K562 (cell line): ENCODE measurements around the gene GNAT2. TPM values are rescaled to one million over a fixed set of nuclear protein-coding genes. Genes with fewer than 3 reads are reported as not detected.
A peak's percentile ranks its signal among the peaks of the same experiment; 100 is the strongest.

Experiments used
- BCOR ChIP-seq: fragments of 450-650 bp; IDR thresholded peaks from 2 replicates; pipeline ENCODE4 v1.6.1; 2016
- CHD2 ChIP-seq: IDR thresholded peaks from 2 replicates; pipeline ENCODE4 v1.6.1; 2011; ENCODE audit warnings: low read depth, low read length
- DNMT1 ChIP-seq: fragments of 450-650 bp; IDR thresholded peaks from 2 replicates; pipeline ENCODE4 v1.6.1; 2016; ENCODE audit warnings: antibody characterized with exemption, mild to moderate bottlenecking
- ETS1 ChIP-seq: conservative IDR thresholded peaks from 2 replicates; pipeline ENCODE4 v1.6.1; 2011; ENCODE audit warnings: low read depth, mild to moderate bottlenecking, low read length; ENCODE audit not compliant: control insufficient read depth
- ETS2 ChIP-seq: IDR thresholded peaks from 2 replicates; pipeline ENCODE4 v1.6.1; 2016; ENCODE audit warnings: borderline replicate concordance, missing genetic modification characterization, mild to moderate bottlenecking, moderate library complexity, missing compliant biosample characterization; ENCODE audit not compliant: poor library complexity, severe bottlenecking
- FOSL1 ChIP-seq: fragments of 200-800 bp; sonication (Bioruptor generic); conservative IDR thresholded peaks from 2 replicates; pipeline ENCODE4 v1.6.1; 2016; ENCODE audit warnings: missing genetic modification characterization, missing compliant biosample characterization
- GATA2 ChIP-seq: sonication (generic); formaldehyde crosslinking; IDR thresholded peaks from 2 replicates; pipeline ENCODE4 v1.4.0; 2020; ENCODE audit warnings: mild to moderate bottlenecking, missing genetic modification reagents
- HIVEP1 ChIP-seq: fragments of 250-450 bp; sonication (Bioruptor Pico); IDR thresholded peaks from 2 replicates; pipeline ENCODE4 v1.4.0; 2020; ENCODE audit warnings: mild to moderate bottlenecking
- MLLT1 ChIP-seq, 2 experiments: fragments of 450-650 bp; IDR thresholded peaks; 2 replicates each; pipeline ENCODE4 v1.6.1; 2016
- MNT ChIP-seq, 2 experiments: fragments of 450-650 bp; conservative IDR thresholded peaks; 2 replicates each; pipeline ENCODE4 v1.6.1; 2017; ENCODE audit warnings: mild to moderate bottlenecking in 2 of 2, moderate library complexity in 2 of 2
- MYBL2 ChIP-seq, 2 experiments: fragments of 450-650 bp in 1 of 2; sonication (generic) in 1 of 2; formaldehyde crosslinking in 1 of 2; IDR thresholded peaks; 2 replicates each; pipeline versions ENCODE4 v1.6.1 to v1.8.1; 2017 to 2022; ENCODE audit warnings: borderline replicate concordance in 1 of 2, inconsistent platforms in 1 of 2, low read depth in 1 of 2, mild to moderate bottlenecking in 1 of 2, missing genetic modification reagents in 1 of 2, moderate library complexity in 1 of 2
- NFATC3 ChIP-seq: fragments of 450-650 bp; IDR thresholded peaks from 2 replicates; pipeline ENCODE4 v1.6.1; 2017; ENCODE audit warnings: mild to moderate bottlenecking
- NR3C1 ChIP-seq: sonication (generic); formaldehyde crosslinking; IDR thresholded peaks from 2 replicates; pipeline ENCODE4 v1.8.1; 2022; ENCODE audit warnings: missing genetic modification reagents
- PRMT5 ChIP-seq: sonication (generic); formaldehyde crosslinking; IDR thresholded peaks from 2 replicates; pipeline ENCODE4 v1.5.0; 2020; ENCODE audit warnings: missing genetic modification reagents
- PURB ChIP-seq: sonication (generic); formaldehyde crosslinking; IDR thresholded peaks from 2 replicates; pipeline ENCODE4 v1.9.0; 2021; ENCODE audit warnings: low read depth, mild to moderate bottlenecking, missing genetic modification reagents
- PYGO2 ChIP-seq: fragments of 450-650 bp; IDR thresholded peaks from 2 replicates; pipeline ENCODE4 v1.6.1; 2016; ENCODE audit warnings: mild to moderate bottlenecking, missing genetic modification characterization, moderate library complexity, missing compliant biosample characterization
- SMARCB1 ChIP-seq: IDR thresholded peaks from 2 replicates; pipeline ENCODE4 v1.6.1; 2011; ENCODE audit warnings: improper control_type of control experiment, low read depth; ENCODE audit not compliant: insufficient read length
- TBL1XR1 ChIP-seq, 2 experiments: IDR thresholded peaks; 2 replicates each; pipeline ENCODE4 v1.6.1; 2012; ENCODE audit warnings: improper control_type of control experiment in 2 of 2, low read length in 2 of 2, mild to moderate bottlenecking in 1 of 2
- YBX1 ChIP-seq: fragments of 450-650 bp; IDR thresholded peaks from 2 replicates; pipeline ENCODE4 v1.7.1; 2016; ENCODE audit warnings: mild to moderate bottlenecking
- ZNF311 ChIP-seq: fragments of 250-450 bp; sonication (Bioruptor Pico); IDR thresholded peaks from 2 replicates; pipeline ENCODE4 v1.4.0; 2020; ENCODE audit warnings: mild to moderate bottlenecking, moderate library complexity
- ZNF655 ChIP-seq: fragments of 250-450 bp; sonication (Bioruptor Pico); IDR thresholded peaks from 2 replicates; pipeline ENCODE4 v1.5.0; 2021
- polyA plus RNA-seq, 8 experiments: library from polyadenylated mRNA; depleted of rRNA in 4 of 8; stranded (reverse) in 5 of 8; unstranded in 3 of 8; fragments of >200 nt; fragmentation: Nextera tagmentation in 2 of 8; fragmentation: Illumina TruSeq in 1 of 8; extraction: Ambion mirVana in 2 of 8; extraction: Trizol in 1 of 8; gene quantifications; 2 replicates each; pipeline versions ENCODE4 v1.2.1 to v1.2.3, GENCODE V29; 2011 to 2014; ENCODE audit warnings: inconsistent platforms in 1 of 8, missing spikeins in 1 of 8
- total RNA-seq, 7 experiments: library from RNA; depleted of rRNA in 6 of 7; stranded (reverse); fragments of >200 nt in 6 of 7; fragmentation: Illumina TruSeq in 2 of 7; extraction: Trizol in 2 of 7; gene quantifications; 2 replicates each; pipeline versions ENCODE4 v1.2.1 to v1.2.3, GENCODE V29; 2011 to 2021; ENCODE audit warnings: low replicate concordance in 1 of 7

Gene GNAT2
- total and polyA plus RNA-seq, 9 of the 15 experiments (the other 6 are each of a cell fraction or from before 2014, with no cell fraction given), result 0.06 to 0.52 (median 0.24) TPM; not detected in 1

GRCh38 chr1:109619576-109620400 is at the start of gene GNAT2, which contains the start of gene AMPD2 (continued):
- TF ChIP-seq ETS1 (peak; percentile 59; the same call in 1 of the 2 replicates), MYBL2 (IDR thresholded peaks at IDR 0.05; ENCODE audit: low read depth) (no peak), MYBL2 (CRISPR knock-in tag; IDR thresholded peaks at IDR 0.05; ENCODE audit: borderline replicate concordance) (no peak), SMARCB1 (no peak), DNMT1 (no peak), ZNF655 (CRISPR knock-in tag) (no peak), ETS2 (tag) (no peak), FOSL1 (tag) (peak; percentile 56; the same call in 1 of the 2 replicates), YBX1 (no peak), GATA2 (CRISPR knock-in tag) (no peak), HIVEP1 (no peak), NFATC3 (no peak), PRMT5 (0 out of 2 replicates have a peak, but pooled peaks have one; percentile 11), CHD2 (peak; percentile 50; the same call in 1 of the 2 replicates), ZNF311 (CRISPR knock-in tag) (no peak), NR3C1 (no peak), MNT (conservative IDR thresholded peaks at IDR 0.05) (peak; percentile 99 to 100), PYGO2 (tag) (no peak), MLLT1 (IDR thresholded peaks at IDR 0.05) (no peak), PURB (CRISPR knock-in tag) (no peak; the same call in 1 of the 2 replicates), BCOR (peak; percentile 76; the same call in 1 of the 2 replicates), TBL1XR1 (IDR thresholded peaks at IDR 0.05; ENCODE audit: low read length in 2 of 2) (no peak)
